Type B pancreatic cell (in vitro differentiated cells): ENCODE results near the gene GALNT1. TPM values are rescaled to one million over a fixed set of nuclear protein-coding genes. Genes with fewer than 3 reads are reported as not detected.

ENCODE experiments used
- DNase-seq: peaks from one replicate; pipeline ENCODE4 v3.0.0; 2021; ENCODE audit warnings: mixed read lengths; ENCODE audit not compliant: unreplicated experiment; ENCODE audit errors: extremely low spot score
- H3K27ac Mint-ChIP-seq: 2 replicates; pipeline ENCODE4 v1.8.0; 2021; ENCODE audit warnings: mild to moderate bottlenecking, mixed read lengths
- H3K27me3 Mint-ChIP-seq: 2 replicates; pipeline ENCODE4 v1.8.0; 2021; ENCODE audit warnings: mixed read lengths
- H3K36me3 Mint-ChIP-seq: 2 replicates; pipeline ENCODE4 v1.8.0; 2021; ENCODE audit warnings: mixed read lengths
- H3K4me1 Mint-ChIP-seq: one replicate; pipeline ENCODE4 v1.8.0; 2021; ENCODE audit warnings: mixed read lengths; ENCODE audit not compliant: unreplicated experiment
- H3K4me3 Mint-ChIP-seq: 2 replicates; pipeline ENCODE4 v1.8.0; 2021; ENCODE audit warnings: mild to moderate bottlenecking, mixed read lengths
- H3K9me3 Mint-ChIP-seq: 2 replicates; pipeline ENCODE4 v1.8.0; 2021; ENCODE audit warnings: mixed read lengths
- CTCF ChIP-seq: fragments of 200-600 bp; sonication (generic); conservative IDR thresholded peaks from 2 replicates; pipeline ENCODE4 v1.5.0; 2021; ENCODE audit warnings: antibody characterized with exemption, mild to moderate bottlenecking
- total RNA-seq: library from RNA; stranded (reverse); gene quantifications from 2 replicates; pipeline ENCODE4 v1.2.1, GENCODE V29; 2021; ENCODE audit warnings: low replicate concordance

GALNT1 gene
- total RNA-seq, 1 donor from 2014 or later: 92.1 TPM

GRCh38 chr18:35610724-35611123, 29.2 kb downstream of the GALNT1 start:
- DNase-seq: no peak
- no peak for TF ChIP-seq CTCF
- Mint-ChIP-seq H3K9me3 (no peaks in the 10 kb centered on the region), H3K4me1 (peaks cover 4% of the 10 kb centered on the region), H3K4me3 (no peak overlapping the region), H3K27ac (no peak overlapping the region), H3K27me3 (no peaks in the 10 kb centered on the region), H3K36me3 (peaks cover 3% of the 10 kb centered on the region)

- H3K4me1 Mint-ChIP-seq: peaks cover 4% of the 10 kb centered on the region
- no peak for DNase-seq
- no peak overlapping the region for H3K27ac Mint-ChIP-seq
- no peak for TF ChIP-seq CTCF
- no peaks in the 10 kb centered on the region for H3K27me3 Mint-ChIP-seq
- no peak overlapping the region for H3K4me3 Mint-ChIP-seq
- H3K36me3 Mint-ChIP-seq: no peaks in the 10 kb centered on the region
- no peaks in the 10 kb centered on the region for H3K9me3 Mint-ChIP-seq
These were observed 30.0 kb downstream of the GALNT1 start for GRCh38 chr18:35611518-35611917.

- no peak for TF ChIP-seq CTCF
- Mint-ChIP-seq H3K27me3 (no peaks in the 10 kb centered on the region), H3K36me3 (peaks cover 5% of the 10 kb centered on the region), H3K9me3 (no peaks in the 10 kb centered on the region), H3K4me3 (no peak overlapping the region), H3K4me1 (no peaks in the 10 kb centered on the region), H3K27ac (no peak overlapping the region)
- no peak for DNase-seq
These were observed 34.5 kb downstream of the GALNT1 start for GRCh38 chr18:35616074-35616473.

- TF ChIP-seq CTCF: no peak
- no peak overlapping the region for H3K27ac Mint-ChIP-seq
- no peak for DNase-seq
- H3K4me1 Mint-ChIP-seq: no peaks in the 10 kb centered on the region
- peaks cover 5% of the 10 kb centered on the region for H3K36me3 Mint-ChIP-seq
- no peaks in the 10 kb centered on the region for H3K9me3 Mint-ChIP-seq
- H3K4me3 Mint-ChIP-seq: no peak overlapping the region
- no peaks in the 10 kb centered on the region for H3K27me3 Mint-ChIP-seq
These were observed 35.3 kb downstream of the GALNT1 start for GRCh38 chr18:35616664-35617423.

GRCh38 chr18:35617865-35618264, 36.3 kb downstream of the GALNT1 start:
- Mint-ChIP-seq H3K27ac (no peak overlapping the region), H3K4me1 (no peaks in the 10 kb centered on the region), H3K27me3 (no peaks in the 10 kb centered on the region), H3K4me3 (no peak overlapping the region), H3K9me3 (no peaks in the 10 kb centered on the region), H3K36me3 (peaks cover 10% of the 10 kb centered on the region)
- TF ChIP-seq CTCF: no peak
- no peak for DNase-seq

- no peak overlapping the region for H3K4me3 Mint-ChIP-seq
- H3K9me3 Mint-ChIP-seq: no peaks in the 10 kb centered on the region
- no peaks in the 10 kb centered on the region for H3K4me1 Mint-ChIP-seq
- TF ChIP-seq CTCF: no peak
- H3K27me3 Mint-ChIP-seq: no peaks in the 10 kb centered on the region
- peaks cover 10% of the 10 kb centered on the region for H3K36me3 Mint-ChIP-seq
- no peak overlapping the region for H3K27ac Mint-ChIP-seq
- DNase-seq: no peak
These were observed 36.7 kb downstream of the GALNT1 start for GRCh38 chr18:35618289-35618688.
